ENCODE results near the gene SLC35F1.

DNA sequence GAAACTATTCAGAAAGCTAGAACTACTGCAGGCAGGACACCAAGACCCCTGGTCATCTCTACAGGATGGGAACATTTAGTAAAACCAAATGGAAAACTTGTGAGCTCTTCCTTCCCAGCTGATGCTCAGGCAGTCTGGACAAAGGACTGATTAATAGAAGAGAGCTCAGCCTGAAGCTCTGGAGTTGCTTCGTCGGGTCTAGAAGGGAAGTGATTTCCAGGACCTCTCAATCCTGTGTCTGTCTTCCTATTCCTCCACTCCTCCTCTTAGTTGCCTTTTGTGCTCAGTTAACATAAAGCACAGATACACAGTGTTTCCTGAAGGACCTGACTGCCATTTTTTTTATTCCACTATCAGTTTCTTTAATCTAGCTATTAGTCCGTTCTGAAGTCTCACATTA, 54.2 kb downstream of the SLC35F1 start:
- TF ChIP-seq CTCF (IDR thresholded peaks at IDR 0.05; ENCODE audit: low read length) (no peak), EZH2 (IDR thresholded peaks at IDR 0.05; ENCODE audit: borderline replicate concordance, low read length) (no peak)
